Posterior cingulate gyrus (tissue), 11 donors: ENCODE results near the gene TMEM247.

Source experiments
- DNase-seq, 10 donors: peaks; one replicate each; pipeline versions ENCODE4 v3.0.0 to v3.0.0-alpha.2; 2020 to 2021; ENCODE audit warnings: mixed read lengths in 3 of 10
- intact Hi-C: fragments of 100-400 bp; cut with DNase I; formaldehyde crosslinking; loops from one replicate; pipeline ENCODE4 v1.15.1; 2023

Gene TMEM247

DNA sequence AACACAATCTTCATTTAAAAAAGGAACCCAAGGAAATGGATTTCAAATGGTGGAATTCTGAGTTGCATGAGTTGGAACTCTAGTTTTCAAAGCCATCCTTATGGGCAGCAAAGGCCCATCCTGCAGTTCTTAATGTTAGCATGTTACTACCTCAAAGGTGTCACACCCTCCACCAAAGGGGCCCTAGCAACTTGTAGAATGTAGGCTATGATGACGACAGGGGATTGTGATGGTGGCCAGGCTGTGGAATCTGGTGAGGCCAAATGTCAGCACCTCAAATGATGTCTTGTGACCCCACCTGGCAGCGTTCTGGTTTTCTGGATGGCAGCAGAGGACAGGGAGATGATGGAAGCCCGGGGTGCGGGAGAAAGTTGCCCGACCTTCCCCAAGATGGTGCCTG, at the start of gene TMEM247:
Gene TMEM247 (plus strand): TSS at position 301 of the 400 bp plus-strand sequence.
- intact Hi-C loops: no loop called here
- no peak for DNase-seq

DNA sequence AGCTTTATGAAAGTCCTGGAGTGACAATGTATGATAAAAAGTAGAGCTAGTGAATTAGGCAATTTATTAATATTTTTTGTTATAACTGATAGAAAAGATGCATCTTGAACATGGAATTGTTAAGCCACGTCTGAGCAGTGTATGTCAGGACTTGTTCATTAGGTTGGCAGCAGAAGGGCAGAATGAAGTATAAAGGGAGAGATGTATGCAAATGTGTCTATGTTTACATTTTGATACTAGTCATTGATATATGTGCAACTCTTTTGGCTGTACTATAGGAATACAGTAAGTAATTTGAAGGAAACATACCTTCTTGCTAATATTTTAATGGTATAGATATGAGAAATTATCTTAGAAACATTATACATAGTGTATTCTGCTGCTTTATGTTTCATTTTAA, 49.0 kb upstream of the TMEM247 start:
- intact Hi-C loops: no loop called here

DNA sequence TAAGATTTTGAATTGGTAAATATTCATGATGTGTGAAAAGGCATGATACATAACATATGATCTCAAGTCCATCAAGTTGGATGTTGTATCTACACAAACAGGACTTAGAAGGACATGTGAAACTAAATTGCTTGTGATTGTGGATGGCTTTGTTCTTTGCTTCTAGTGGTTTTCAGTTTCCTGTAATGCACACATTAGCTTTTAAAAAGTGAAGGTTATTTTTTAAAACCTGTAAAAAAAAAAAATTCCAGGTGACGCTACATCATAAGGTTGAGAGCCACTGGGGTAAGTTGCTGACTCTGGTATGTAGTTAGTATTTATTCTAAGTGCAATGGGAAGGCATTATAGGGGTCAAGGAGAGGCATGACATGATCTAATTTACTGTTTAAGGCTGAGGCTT, 48.4 kb upstream of the TMEM247 start:
- DNase-seq: no peak
- intact Hi-C loops: no loop called here

More for the DNA sequence above, 49.0 kb upstream of the TMEM247 start:
- no peak for DNase-seq

DNA sequence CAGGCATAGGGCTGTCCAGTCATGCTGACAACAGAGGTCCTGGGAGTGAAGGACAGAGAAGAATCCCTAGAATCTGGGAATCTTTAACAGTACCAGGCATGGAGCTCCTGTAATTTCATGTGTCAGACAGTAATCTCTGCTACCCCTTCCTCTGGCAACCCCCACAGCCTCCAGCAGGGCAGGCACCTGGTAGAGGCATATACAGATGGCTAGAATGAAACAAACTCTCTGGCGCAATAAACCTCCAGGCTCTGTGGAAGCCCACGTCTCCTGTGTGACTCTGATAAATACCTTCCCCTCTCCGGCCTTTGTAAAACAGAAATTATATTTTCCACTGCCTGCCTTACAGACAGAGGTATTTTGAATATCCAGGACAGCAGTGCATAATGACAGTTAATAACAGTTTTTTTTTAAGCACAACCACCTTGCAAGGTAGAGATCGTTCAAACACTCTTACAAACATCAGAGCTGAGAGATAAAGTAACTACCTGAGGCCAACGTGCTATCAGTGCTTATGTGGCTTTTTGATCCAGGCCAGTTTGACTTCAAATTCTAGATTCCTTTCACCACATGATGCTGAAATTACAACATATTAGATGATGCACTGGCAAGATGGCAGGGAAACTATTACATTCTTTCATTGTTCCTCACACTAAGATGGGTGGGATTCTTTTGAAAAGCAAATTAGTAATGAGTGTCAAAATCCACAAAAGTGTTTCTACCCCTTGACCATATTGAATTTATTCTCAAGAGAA, 47.7 kb upstream of the TMEM247 start:
- DNase-seq: no peak
- intact Hi-C loops: no loop called here

DNA sequence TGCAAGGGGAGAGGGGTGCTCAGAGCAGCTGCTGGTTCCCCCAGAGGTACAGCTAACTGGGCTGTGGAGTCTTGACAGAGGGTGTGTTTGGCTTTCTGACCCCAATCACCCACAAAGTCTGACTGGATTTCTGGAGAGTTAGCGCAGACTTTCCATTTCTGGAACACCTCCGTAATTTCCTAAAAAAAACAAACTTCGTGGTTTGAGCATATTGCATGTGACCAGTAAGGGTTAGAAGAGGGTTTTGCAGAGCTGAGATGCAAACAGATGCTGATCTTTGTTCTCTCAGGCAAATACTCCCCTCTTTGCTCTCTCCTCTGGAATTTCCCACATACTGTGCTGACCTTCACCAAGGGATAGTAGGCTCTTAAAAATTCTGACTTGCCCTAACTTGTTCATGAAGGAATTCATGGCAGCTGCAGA, 44.5 kb upstream of the TMEM247 start:
- DNase-seq: no peak
- intact Hi-C loops: no loop called here

DNA sequence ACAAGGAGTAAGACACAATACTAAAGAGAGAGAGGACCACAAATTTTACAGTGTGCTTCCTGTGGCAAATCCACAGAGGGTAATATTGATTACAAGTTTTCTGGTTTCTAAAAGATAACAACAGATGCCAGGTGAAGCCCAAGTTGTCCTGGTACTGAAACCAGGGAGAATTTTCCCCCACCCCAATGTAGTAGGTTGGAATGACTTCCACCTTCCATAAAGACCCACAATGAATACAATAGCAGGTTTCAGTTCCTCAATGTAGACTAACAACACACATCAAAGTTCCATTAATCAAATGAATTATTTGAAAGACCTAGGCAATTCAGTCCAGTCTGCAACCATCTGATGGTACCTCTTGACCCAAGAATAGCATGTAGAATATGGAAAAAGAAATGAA, 44.0 kb upstream of the TMEM247 start:
- intact Hi-C loops: no loop called here
- no peak for DNase-seq

DNA sequence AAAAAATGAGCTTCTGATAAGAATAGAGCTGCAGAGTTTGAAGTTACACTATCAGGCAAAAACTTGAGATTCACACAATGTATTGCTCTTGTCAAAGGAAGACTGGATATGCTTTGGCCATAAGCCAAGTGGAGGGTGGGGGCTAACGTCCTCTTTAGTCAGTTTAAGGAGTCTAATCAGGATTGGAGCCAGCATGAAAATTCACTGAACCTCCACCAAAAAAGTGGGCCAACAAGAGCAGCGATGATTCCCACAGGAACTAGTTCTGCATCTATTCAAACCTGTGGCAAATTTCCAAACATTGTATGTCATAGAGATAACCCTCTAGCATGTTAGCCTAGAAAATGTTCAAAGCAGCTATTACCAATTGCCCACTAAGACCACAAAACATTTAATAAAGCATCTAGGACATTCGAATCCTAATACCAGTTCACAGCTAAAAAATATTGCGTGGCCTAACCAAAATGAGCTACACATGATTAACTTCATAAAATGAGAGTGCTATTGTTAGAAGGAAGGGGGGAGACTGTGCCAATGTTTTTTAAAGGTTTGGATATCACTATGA, 43.5 kb upstream of the TMEM247 start:
- intact Hi-C loops: no loop called here
- no peak for DNase-seq

DNA sequence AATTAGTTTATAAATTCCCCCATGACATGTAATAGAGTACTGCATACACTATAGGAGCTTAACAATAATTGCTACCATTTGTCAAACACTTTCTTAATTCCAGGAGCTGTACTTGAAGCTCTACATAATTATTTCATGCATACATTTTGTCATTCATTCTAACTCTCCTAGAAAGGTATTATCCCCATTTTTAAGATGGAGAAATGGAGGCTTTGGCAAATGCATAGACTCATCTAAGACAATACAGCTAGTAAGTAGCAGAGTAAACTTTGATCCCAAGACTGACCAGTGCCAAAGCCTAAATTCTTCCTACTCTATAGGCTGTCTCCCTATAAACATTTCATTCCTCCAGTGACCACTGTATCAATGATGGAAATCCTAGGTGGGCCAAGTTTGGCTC, 42.6 kb upstream of the TMEM247 start:
- intact Hi-C loops: no loop called here
- no peak for DNase-seq

DNA sequence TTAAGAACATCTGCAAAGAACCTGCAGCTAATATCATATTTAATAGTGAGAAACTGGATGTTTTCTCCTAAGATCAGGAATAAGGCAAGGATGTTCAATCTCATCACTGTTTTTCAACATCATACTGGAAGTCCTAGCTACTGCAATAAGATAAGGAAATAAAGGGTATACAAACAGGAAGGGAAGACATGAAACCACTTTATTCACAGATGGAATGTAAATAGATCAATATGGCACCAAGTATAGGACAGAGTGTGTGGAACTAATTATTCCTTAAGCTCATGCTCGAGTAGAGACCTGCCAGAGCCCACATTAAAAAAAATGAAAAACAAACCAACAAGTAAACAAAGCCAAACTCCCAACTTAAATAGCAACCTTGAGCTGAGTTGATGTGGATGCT, 41.3 kb upstream of the TMEM247 start:
- no peak for DNase-seq
- intact Hi-C loops: no loop called here

DNA sequence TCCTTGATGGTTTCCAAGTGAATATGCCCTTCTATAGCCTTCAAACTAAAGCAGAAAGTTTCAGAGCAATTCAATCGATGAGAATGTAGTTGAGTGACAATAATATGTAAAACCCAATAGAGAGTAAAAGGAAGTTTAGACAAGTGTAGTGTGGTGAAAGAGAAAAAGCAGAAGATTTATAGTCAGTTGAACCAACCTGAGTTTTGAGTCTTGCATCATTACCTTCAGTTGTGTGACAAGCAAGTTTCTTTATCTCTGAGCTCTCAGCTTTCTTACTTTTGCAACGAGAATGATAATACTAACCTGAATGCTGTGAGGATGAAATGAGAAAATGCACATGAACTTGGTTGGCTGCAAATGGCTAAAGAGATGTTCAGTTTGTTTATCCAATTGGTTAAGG, 40.6 kb upstream of the TMEM247 start:
- no peak for DNase-seq
- intact Hi-C loops: no loop called here

DNA sequence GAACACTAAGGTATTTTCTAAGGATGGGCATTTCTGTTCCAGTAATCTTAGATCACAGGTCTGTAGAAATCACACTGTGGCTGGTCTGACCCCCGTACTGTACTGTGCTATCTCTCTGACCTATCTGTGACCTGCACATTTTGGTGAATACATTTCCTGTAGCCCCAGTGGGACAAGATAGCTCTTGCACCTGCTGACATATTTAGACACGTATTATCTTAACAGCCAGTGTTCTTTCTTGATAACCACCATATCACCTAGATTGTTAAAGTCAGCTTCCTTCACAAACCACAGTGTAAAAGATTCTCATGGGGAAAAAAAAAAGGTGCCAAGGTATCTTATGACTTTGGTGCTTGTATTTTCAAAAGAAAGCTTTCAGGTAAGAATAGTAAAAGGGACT, 39.8 kb upstream of the TMEM247 start:
- intact Hi-C loops: no loop called here
- DNase-seq: no peak

DNA sequence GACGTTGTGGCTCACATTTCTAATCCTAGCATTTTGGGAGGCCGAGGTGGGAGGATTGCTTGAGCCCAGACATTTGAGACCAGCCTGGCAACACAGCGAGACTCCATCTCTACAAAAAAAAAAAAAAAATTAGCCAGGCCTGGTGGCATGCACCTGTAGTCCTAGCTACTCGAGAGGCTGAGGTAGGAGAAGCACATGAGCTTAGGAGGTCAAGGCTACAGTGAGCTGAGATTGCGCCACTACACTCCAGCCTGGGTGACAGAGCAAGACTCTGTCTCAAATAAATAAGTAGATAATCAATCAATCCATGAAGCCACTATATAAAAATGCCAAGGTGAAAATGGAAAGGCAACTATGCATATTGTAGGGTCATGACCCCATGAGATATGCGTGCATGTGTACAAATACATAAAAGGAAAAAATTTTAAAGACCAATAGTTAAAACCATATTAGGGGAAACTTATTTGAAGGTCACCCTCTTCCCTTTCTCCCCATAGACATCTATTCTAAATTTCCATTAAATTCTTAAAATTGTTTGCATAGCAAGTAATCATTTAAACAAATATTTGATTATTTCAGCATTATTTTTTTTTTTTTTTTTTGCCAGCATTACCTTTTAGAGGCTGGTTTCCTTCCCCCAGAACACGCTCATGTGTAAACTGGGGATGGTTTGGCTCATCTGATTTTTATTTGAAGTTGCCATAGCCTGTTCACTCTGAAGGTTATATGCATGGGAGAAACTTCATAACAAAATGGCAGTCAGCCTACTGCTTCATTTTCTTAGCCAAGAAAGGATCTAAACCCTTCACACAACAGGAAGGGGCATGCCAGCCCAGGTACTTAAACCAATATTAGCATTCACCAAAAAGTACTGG, 37.3 kb upstream of the TMEM247 start:
- intact Hi-C loops: no loop called here
- no peak for DNase-seq

DNA sequence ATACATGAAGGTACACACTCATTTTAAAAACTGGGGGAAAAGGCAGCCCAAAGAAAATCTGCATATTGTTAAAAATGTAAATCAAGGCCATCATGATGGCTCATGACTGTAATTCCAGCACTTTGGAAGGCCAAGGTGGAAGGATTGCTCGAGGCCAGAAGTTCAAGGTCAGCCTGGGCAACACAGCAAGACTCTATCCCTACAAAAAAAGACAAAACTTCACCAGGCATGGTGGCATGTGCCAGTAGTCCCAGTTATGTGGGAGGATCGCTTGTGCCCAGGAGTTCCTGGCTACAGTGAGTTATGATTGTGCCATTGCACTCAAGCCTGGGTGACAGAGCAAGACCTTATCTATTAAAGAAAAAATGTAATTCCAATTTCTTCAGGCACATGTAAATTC, 34.6 kb upstream of the TMEM247 start:
- intact Hi-C loops: no loop called here
- no peak for DNase-seq

DNA sequence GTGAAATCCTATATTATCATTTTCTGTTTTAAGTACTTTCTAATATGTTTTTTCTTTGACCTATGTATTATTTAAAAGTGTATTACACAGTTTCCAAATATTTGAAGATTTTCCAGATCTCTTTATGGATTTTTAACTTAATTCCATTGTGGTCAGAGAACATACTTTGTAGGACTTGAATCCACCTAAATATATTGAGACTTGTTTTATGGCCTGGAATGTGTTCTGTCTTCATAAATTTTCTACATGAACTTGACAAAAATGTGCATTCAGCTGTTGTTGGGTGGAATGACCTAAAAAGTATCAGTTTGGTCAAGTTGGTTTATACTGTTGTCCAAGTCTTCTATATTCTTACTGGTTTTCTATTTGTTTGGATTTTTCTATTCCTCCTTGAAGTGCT, 33.8 kb upstream of the TMEM247 start:
- no peak for DNase-seq
- intact Hi-C loops: no loop called here

DNA sequence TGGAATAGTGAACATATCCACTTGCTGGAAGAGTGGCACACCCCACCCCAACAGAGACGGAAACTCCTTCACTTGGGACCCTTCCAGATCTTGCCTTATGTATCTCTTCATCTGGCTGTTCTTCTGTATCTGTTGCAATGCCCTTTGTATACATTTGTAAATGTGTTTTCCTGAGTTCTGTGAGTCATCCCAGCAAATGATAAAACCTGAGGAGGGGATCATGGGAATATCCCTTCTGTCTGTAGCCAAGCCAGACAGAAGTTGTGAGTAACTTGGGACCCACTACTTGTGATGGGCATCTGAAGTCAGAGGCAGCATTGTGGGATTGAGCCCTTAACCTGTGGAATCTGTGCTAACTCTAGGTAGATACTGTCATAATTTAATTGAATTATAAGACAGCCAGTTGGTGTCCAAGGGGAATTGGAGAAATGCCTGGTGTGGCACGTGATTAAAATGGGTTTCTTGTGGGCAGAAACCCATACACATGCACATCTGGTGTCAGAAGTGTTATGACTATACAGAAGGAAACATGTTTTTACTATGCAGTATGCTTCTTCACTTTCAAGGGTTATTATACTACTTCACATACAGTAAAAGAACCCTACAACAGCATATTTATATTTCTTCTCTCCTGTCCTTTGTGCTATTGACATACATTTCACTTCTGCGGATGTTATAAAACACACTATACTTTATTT, 32.3 kb upstream of the TMEM247 start:
- intact Hi-C loops: no loop called here
- no peak for DNase-seq

DNA sequence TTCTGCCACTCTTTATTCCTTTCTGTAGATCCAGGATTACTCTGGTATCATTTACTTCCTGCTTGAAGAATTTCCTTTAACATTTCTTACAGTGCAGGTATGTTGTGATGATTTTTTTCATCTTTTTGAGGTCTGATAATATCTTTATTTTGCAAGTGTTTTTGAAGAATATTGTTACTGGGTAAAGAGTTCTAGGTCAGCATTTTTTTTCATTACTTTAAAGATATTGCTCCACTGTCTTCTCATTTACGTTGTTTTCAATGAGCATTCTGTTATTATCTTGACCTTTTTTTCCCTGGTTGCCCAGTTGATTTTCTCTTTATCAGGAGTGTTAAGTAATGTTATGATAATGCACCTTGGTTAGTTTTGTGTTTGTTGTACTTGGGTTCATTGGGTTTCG, 31.7 kb upstream of the TMEM247 start:
- DNase-seq: no peak
- intact Hi-C loops: no loop called here

DNA sequence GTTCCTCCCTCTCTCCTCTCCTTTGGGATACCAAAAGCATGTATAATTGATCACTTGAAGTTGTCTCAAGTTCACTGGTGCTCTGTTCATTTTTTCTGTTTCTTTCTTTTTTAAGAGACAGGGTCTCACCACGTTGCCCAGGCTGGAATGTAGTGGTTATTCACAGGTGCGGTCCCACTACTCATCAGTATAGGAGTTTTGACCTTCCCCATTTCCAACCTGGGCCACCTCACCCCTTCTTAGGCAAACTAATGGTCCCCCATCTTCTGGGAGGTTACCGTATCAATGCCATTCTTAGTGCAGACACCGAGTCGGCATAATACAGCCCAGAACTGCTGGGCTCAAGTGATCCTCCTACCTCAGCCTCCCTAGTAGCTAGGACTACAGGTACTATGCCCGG, 31.3 kb upstream of the TMEM247 start:
- no peak for DNase-seq
- intact Hi-C loops: no loop called here

DNA sequence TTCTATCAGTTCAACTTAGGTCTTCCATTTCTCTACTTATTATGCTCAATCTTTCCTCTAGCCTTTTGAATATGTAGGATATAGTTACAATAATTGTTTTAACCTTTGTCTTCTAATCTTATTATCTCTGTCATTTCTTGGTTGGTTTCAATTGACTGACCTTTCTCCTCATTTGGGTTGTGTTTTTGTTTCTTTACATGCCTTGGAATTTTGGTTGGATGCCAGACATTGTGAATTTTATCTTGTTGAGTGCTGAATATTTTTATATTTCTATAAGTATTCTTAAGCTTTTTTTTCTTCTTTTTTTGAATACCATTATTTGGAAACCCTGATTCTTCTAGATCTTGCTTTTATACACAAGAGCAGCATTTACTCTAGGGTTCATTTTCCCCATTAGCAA, 30.7 kb upstream of the TMEM247 start:
- no peak for DNase-seq
- intact Hi-C loops: no loop called here

DNA sequence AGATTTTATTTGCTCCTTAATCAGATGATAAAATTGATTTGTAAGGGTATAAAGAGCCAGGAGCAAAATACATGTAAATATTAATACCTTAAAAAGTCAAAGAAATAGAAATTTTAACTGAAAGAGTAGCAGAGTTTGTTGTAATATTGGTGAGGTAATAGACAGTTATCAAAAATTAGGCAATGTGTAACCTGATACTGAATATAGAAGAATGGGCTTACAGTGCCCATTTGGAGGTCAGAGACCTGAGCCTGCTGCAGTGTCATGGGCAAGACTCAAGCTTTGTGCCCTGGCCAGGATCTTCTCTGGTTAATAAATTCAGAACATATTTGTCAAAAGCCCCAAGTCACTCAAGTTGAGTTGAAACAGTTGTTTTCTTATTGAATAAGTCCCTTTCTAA, 29.7 kb upstream of the TMEM247 start:
- intact Hi-C loops: no loop called here
- DNase-seq: no peak

DNA sequence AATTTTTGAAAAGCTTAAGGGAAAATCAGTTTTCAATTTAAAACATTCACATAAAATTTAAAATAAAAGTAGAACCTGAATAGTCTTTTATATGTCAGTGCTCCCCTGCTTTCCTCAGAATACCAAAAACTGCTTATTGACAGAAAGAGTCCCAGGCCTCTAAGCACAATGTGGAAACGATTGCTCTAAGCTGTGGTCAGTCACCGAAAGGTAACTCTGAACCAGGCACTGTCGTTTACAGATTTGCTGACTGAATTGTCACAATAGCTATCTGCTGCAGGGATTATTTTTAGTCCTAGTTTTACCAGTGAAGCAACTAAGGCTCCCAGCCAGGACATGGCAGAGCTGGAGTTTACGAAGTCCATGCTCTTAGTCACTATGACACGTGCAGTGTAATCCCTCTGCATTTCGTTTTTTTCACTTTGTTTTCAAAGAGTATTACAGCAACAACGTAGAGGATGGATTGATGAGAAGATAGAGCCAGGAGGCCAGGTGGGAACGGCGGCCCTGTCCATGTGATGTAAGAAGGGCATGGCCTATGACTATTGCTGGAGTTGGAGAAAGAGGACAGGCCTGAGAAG, 28.1 kb upstream of the TMEM247 start:
- DNase-seq: no peak
- intact Hi-C loops: no loop called here

DNA sequence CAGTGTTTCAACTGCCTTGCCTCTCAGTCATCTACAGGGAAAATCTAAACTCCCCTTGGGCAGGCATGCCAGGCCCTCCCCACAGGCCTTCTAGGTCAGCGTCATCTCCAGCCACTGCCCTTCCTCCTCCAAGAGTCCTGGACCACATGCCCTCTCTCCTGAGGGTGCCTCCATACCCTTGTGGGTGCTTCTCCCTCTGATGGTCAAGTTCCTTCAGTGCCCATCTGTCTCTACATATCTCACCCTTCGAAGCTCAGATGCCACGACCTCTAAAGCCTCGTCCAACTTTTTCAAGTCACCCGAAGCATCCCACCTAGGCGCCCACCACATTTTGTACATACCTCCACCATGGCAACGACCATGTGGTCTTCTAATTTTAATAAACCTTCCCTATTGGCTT, 22.6 kb upstream of the TMEM247 start:
- no peak for DNase-seq
- intact Hi-C loops: no loop called here
